SKM-1 treated with dmso at 0.1 percent for 144 hours (cell line): ENCODE data around the gene SLC6A16.
"Not testable (repeated sequence)": the region's sequence is repeated elsewhere in the genome, so short reads cannot be mapped to it uniquely, and the experiment has no call there.

Source experiments
- DNase-seq: peaks from one replicate; lab custom pipeline; 2025; ENCODE audit not compliant: unreplicated experiment; lab: John Stamatoyannopoulos, UW

Gene SLC6A16

GRCh38 chr19:49331616-49332055, 6.6 kb upstream of the SLC6A16 start:
- DNase-seq: peak; percentile 25

DNA sequence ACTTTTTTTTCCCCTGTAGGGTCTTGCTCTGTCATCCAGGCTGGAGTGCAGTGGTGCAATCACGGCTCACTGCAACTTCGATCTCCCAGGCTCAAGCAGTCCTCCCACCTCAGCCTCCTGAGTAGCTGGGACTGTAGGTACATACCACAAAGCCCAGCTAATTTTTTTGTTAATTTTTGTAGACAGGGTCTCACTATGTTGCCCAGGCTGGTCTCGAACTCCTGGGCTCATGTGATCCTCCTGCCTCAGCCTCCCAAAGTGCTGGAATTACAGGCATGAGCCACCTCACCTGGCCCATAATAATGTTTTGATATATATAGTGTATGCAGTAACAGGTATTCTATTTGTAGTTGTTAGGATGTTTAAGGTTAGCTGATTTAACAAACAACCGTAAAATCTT, 6.2 kb upstream of the SLC6A16 start:
- DNase-seq: not testable (repeated sequence)

DNA sequence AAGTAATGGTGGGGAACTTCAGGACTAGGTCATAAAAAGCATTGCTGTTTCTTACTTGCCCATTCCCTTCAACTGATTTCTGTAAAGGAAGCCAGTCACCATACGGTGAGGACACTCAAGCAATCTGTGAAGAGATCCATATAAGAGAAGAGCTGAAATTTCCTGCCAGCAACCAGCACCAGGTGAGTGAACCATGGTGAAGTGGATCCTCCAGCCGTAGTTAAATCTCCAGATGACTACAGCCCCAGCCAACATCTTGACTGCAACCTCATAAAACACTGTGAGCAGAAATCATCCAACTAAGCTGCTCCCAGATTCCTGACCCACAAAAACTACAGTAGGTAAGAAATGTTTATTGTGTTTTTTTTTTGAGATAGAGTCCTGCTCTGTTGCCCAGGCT, 3.8 kb upstream of the SLC6A16 start:
- DNase-seq: no peak

GRCh38 chr19:49327878-49328544, 3.0 kb upstream of the SLC6A16 start:
- DNase-seq: no peak

GRCh38 chr19:49326165-49326704, 1.2 kb upstream of the SLC6A16 start:
- DNase-seq: no peak

GRCh38 chr19:49325756-49326155, 765 bp upstream of the SLC6A16 start:
- not testable (repeated sequence) for DNase-seq

GRCh38 chr19:49318296-49318695, 6.7 kb downstream of the SLC6A16 start:
- no peak for DNase-seq

DNA sequence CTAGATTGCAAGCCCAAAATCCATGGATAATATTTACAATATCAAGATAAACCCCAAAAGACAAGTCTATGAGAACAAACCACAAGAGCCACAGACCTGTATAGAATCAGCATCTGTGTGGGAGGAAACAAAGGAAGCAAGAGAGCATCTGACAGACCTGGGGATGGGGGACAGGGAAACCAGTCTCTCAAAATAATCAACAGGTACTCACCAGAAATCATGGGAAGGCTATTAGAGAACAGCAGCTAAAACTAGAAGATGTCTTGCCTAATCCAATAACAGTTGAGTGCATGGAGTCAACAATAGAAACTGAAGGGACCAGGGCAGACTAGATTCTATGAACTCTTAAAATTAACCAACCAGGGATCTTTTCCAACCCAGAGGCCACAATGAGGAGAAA, 8.7 kb downstream of the SLC6A16 start:
- no peak for DNase-seq

DNA sequence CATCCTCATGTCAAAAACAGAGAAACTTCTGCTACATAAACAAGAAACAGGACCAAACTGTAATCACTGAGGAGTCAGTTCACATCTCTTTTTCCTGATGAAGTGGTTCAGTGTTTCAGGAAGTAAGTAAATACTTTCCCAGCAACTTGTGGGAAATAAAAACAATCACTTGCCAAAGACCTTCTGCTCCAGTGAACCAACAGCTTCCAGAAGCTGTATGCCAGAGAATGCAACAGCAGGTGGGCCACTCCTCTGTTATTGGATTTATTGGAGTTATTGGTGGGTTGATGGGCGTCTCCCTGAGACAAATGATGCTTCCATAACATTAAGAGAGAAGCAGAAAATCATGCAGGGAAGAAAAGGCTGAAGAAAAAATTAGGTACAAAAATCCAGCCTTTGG, 9.9 kb downstream of the SLC6A16 start:
- no peak for DNase-seq

DNA sequence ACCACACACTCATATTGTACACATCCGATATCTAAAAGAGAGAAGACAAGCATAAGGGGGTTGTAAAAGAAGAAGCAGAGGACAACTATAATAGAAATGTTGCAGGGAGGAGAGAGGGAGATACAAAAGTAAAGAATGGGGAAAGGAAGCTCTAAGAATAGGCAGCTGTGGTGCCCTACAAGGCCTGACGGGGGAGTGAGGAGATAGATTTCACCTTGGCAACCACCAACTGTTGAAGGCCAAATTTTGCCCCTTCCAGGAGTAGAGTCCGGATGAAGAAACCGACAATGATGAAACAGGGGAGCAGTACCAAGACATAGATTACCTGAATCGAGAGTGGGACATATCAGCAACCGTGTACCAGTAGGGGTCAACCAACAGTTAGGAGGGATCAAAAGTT, 15.9 kb downstream of the SLC6A16 start:
- DNase-seq: no peak

GRCh38 chr19:49306734-49307133, 18.3 kb downstream of the SLC6A16 start:
- not testable (repeated sequence) for DNase-seq

- no peak for DNase-seq
Measured at GRCh38 chr19:49301866-49302252, 23.1 kb downstream of the SLC6A16 start.

GRCh38 chr19:49301165-49301865, 23.7 kb downstream of the SLC6A16 start:
- DNase-seq: peak; percentile 48

DNA sequence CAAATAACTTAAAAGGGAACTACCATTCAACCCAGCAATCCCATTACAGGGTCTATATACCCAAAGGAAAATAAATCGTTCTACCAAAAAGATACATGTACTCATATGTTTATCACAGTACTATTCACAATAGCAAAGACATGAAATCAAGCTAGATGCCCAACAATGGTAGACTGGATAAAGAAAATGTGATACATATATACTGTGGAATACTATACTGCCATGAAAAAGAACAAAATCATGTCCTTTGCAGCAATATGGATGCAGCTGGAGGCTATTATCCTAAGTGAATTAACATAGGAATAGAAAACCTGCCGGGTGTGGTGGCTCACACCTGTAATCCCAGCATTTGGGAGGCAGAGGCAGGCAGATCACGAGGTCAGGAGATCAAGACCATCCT, 26.3 kb downstream of the SLC6A16 start:
- DNase-seq: not testable (repeated sequence)

DNA sequence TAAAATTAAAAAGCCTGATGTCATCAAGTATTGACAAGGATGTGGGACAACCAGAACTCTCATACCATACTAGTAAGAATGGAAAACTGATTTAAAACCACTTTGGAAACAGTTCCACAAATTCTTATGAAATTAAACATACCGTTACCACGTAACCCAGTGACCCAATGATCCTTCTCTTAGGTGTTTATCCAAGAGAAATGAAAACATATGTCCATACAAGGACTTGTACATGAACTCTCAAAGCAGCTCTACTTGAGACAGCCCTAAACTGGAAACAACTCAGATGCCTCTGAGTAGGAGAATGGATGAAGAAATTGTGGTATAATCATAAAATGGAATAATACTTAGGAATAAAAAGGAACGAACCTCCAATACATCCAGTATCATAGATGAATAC, 27.6 kb downstream of the SLC6A16 start:
- no peak for DNase-seq

DNA sequence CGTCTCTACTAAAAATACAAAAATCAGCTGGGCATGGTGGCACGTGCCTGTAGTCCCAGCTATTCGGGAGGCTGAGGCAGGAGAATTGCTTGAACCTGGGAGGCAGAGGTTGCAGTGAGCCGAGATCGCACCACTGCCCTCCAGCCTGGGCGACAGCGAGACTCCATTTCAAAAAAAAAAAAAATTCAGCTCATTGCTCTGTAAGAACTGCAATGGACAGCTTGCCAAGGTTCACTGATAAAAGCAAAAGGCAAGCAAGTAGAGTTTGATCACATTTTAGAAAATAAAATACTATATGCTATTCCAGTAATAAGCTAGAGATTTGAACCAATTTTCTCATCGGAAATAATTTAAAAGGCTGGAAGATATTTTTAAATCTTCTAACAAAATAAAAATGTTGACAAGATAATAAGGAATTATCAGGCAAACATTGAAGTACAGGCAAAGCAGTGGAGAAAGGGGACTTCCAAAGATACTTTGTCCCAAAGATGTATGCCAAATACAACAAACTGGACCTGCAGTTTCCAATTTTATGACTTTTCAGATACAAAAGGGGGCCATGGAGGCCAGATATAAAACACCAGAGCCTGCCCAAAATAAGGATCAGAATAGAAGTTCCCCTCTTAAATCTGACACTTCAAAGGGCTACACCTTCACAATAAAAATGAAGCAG, 29.6 kb downstream of the SLC6A16 start:
- DNase-seq: no peak

DNA sequence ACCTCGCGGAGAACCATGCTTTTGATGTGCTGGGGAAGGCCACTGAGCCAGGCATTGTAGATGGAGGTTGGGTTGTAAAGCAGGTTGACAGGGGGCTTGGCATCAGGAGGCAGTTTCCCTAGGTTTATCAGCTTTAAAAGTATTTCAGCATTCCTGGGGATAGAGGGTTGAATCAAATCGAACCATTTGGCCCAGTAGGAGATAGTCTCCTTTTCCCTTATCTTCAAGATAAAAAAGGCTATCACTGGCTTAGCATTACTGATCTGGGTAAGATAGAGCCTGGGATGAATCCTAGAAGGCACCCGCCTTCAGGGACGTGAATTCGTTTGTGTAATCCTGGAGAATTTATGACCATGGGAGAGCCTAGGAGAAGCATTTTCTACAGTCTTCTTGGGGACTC, 30.6 kb downstream of the SLC6A16 start:
- no peak for DNase-seq

GRCh38 chr19:49290517-49290916, 34.5 kb downstream of the SLC6A16 start:
- no peak for DNase-seq

- DNase-seq: not testable (repeated sequence)
Measured at GRCh38 chr19:49289286-49289685, 35.7 kb downstream of the SLC6A16 start.

GRCh38 chr19:49288205-49288604, 36.8 kb downstream of the SLC6A16 start:
- not testable (repeated sequence) for DNase-seq

DNA sequence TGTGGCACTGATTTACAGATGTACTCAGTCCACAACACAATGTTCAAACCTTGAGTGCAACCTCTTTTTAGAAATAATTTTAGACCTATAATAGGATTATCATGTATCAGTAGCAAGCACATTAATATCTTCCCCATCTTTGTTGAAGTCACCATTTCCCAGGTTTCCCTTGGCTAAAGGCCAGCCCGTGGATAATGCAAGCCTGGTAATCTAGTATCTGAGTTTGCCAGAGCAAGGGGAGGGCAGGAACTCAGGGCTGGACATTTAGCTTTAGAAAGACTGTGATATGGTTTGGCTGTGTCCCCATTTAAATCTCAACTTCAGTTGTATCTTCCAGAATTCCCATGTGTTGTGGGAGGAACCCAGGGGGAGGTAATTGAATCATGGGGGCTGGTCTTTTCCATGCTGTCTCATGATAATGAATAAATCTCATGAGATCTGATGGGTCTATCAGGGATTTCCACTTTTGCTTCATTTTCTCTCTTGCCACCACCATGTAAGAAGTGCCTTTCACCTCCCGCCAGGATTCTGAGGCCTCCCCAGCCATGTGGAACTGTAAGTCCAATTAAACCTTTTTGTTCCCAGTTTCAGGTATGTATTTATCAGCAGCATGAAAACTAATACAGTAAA, 37.7 kb downstream of the SLC6A16 start:
- DNase-seq: no peak
